HL-60 (cell line): ENCODE results near the gene CLCA1.

Experiments
- DNase-seq, 2 experiments: peaks; one replicate each; pipeline ENCODE4 v3.0.0-alpha.2; 2010 to 2020; ENCODE audit warnings: low read depth in 1 of 2, low spot score in 1 of 2
- H3K27ac ChIP-seq: fragments of 250-450 bp; sonication (Bioruptor Pico); replicated peaks from 2 replicates; pipeline ENCODE4 v1.5.1; 2020; ENCODE audit warnings: mild to moderate bottlenecking, moderate library complexity
- H3K27me3 ChIP-seq: fragments of 250-450 bp; sonication (Bioruptor Pico); 2 replicates; pipeline ENCODE4 v1.5.1; 2021; ENCODE audit warnings: mild to moderate bottlenecking, moderate library complexity; ENCODE audit not compliant: insufficient read depth, poor library complexity, severe bottlenecking
- H3K4me3 ChIP-seq: replicated peaks from 2 replicates; pipeline ENCODE4 v1.5.1; 2011; ENCODE audit warnings: mild to moderate bottlenecking, control low read depth, low read length; ENCODE audit not compliant: insufficient read depth
- CTCF ChIP-seq: IDR thresholded peaks from one replicate; pipeline ENCODE4 v1.5.1; 2011; ENCODE audit warnings: low read length, control low read depth, inconsistent platforms; ENCODE audit not compliant: insufficient read depth
- GABPA ChIP-seq: IDR thresholded peaks from 2 replicates; pipeline ENCODE4 v1.6.1; 2012; ENCODE audit warnings: low read depth
- POLR2AphosphoS5 ChIP-seq: IDR thresholded peaks from 2 replicates; pipeline ENCODE4 v1.6.1; 2012; ENCODE audit warnings: low read depth
- REST ChIP-seq: IDR thresholded peaks from 2 replicates; pipeline ENCODE4 v1.6.1; 2012; ENCODE audit warnings: low read depth; ENCODE audit not compliant: insufficient replicate concordance
- SPI1 ChIP-seq: IDR thresholded peaks from 2 replicates; pipeline ENCODE4 v1.6.1; 2012; ENCODE audit warnings: low read depth, mild to moderate bottlenecking, borderline replicate concordance

The CLCA1 gene

GRCh38 chr1:86522240-86522639 is 53.5 kb downstream of the CLCA1 start:
- H3K4me3 ChIP-seq = no peak overlapping the region
- H3K27me3 ChIP-seq = no peaks in the 10 kb centered on the region
- TF ChIP-seq POLR2AphosphoS5 (no peak), REST (no peak), CTCF (no peak), SPI1 (no peak), GABPA (no peak)
- H3K27ac ChIP-seq = no peak overlapping the region
- no peak for DNase-seq

GRCh38 chr1:86523670-86524354 is 55.1 kb downstream of the CLCA1 start:
- Histone ChIP-seq H3K4me3 (no peak overlapping the region), H3K27me3 (no peaks in the 10 kb centered on the region), H3K27ac (no peak overlapping the region)
- TF ChIP-seq GABPA (no peak), CTCF (no peak), SPI1 (no peak), REST (no peak), POLR2AphosphoS5 (no peak)
- no peak for DNase-seq

- no peak for DNase-seq
Measured at GRCh38 chr1:86527306-86527705, 58.6 kb downstream of the CLCA1 start.

More at GRCh38 chr1:86527306-86527705, 58.6 kb downstream of the CLCA1 start:
- no peak overlapping the region for H3K27ac ChIP-seq
- no peak overlapping the region for H3K4me3 ChIP-seq
- no peaks in the 10 kb centered on the region for H3K27me3 ChIP-seq
- TF ChIP-seq CTCF (no peak), POLR2AphosphoS5 (no peak), GABPA (no peak), SPI1 (no peak), REST (no peak)
